ENCODE results near the gene DHH. TPM values are rescaled to one million over a fixed set of nuclear protein-coding genes. Genes with fewer than 3 reads are reported as not detected.

Gene DHH
- total and polyA plus RNA-seq, 10 of the 15 experiments (the other 5 are each of a cell fraction or from before 2014, with no cell fraction given), result 0.01 TPM; not detected in 9

GRCh38 chr12:49100380-49100779, 5.8 kb upstream of the DHH start:
- Histone ChIP-seq H3K4me1 (ENCODE audit: control insufficient read depth, insufficient read depth, low read length) (peaks cover 2% of the 10 kb centered on the region), H3K27me3 (replicated peaks in 1 of 2; ENCODE audit: control insufficient read depth in 2 of 2, insufficient read depth in 2 of 2, low read length in 1 of 2) (no peaks in the 10 kb centered on the region), H3K9ac (ENCODE audit: control insufficient read depth, insufficient read depth, low read length) (no peak overlapping the region), H3K4me2 (ENCODE audit: control insufficient read depth, insufficient read depth) (no peak overlapping the region), H3K9me3 (replicated peaks; ENCODE audit: control insufficient read depth, insufficient read depth, low read length) (no peaks in the 10 kb centered on the region), H3K79me2 (ENCODE audit: control insufficient read depth, insufficient read depth, low read length) (no peaks in the 10 kb centered on the region), H3K27ac (ENCODE audit: control insufficient read depth, insufficient read depth) (no peak overlapping the region), H3K36me3 (ENCODE audit: control insufficient read depth in 2 of 2, insufficient read depth in 2 of 2, low read length in 1 of 2) (peaks cover 7 to 14% of the 10 kb centered on the region in 2 experiments), H3K4me3 (no peak overlapping the region), H4K20me1 (ENCODE audit: control insufficient read depth, insufficient read depth) (no peaks in the 10 kb centered on the region), H2AFZ (ENCODE audit: control insufficient read depth, low read depth, low read length) (no peak overlapping the region)
- intact Hi-C loops (cut with micrococcal nuclease; ENCODE audit: unreplicated experiment) (no loop called here), in situ Hi-C loops (cut with MboI) (no loop called here)
- WGBS (ENCODE audit: insufficient coverage, insufficient replicate concordance, low lambda C conversion rate, missing lambda C conversion rate), result 79% methylated on average over 6 of the region's 6 CpGs
- POLR2A ChIA-PET, result interaction anchor here (0.8 to 2.0 kb wide), 3 partner anchors 11 to 101 kb away, joined by 3 to 7 read pairs (median 4); partner anchors contain the start of genes DDN and LMBR1L
- SMC1A ChIA-PET (ENCODE audit: uncharacterized antibody, unreplicated experiment), result interaction anchor here (1.0 to 3.8 kb wide), 7 partner anchors 10 to 135 kb away, joined by 3 to 20 read pairs (median 5); partner anchors contain the start of genes LMBR1L and RHEBL1
- BruUV-seq (replicated peaks), result no TSS peak
- TF ChIP-seq RCOR1 (conservative IDR thresholded peaks at IDR 0.05; ENCODE audit: low read depth, low read length), result no peak
- no peak for TF ChIP-seq ZBED1 (IDR thresholded peaks at IDR 0.05; ENCODE audit: borderline replicate concordance)
- no peak for TF ChIP-seq SIX5 (IDR thresholded peaks at IDR 0.05; ENCODE audit: low read depth, low read length, severe bottlenecking)
- TF ChIP-seq MEF2A (IDR thresholded peaks at IDR 0.05; ENCODE audit: insufficient read depth, low read depth, low read length), result no peak
- no peak for TF ChIP-seq ZZZ3 (IDR thresholded peaks at IDR 0.05; ENCODE audit: control insufficient read depth, insufficient read length, low read depth)
- no peak for TF ChIP-seq CHD1 (IDR thresholded peaks at IDR 0.05; ENCODE audit: low read depth, low read length)
- no peak for TF ChIP-seq FOS (IDR thresholded peaks at IDR 0.05; ENCODE audit: borderline replicate concordance, extremely low read depth, insufficient read length)
- TF ChIP-seq NFIC (IDR thresholded peaks at IDR 0.05; ENCODE audit: low read depth, low read length), result no peak
- no peak for TF ChIP-seq POLR2AphosphoS5 (IDR thresholded peaks at IDR 0.05; ENCODE audit: low read length)
- TF ChIP-seq SMC3 (IDR thresholded peaks at IDR 0.05; ENCODE audit: borderline replicate concordance, low read length), result no peak
- no peak for TF ChIP-seq HDGF (IDR thresholded peaks at IDR 0.05)
- no peak for TF ChIP-seq POLR2AphosphoS2 (IDR thresholded peaks at IDR 0.05; ENCODE audit: low read depth, low read length)
- no peak for TF ChIP-seq GABPA (IDR thresholded peaks at IDR 0.05; ENCODE audit: low read depth)
- TF ChIP-seq ATF7 (IDR thresholded peaks at IDR 0.05; ENCODE audit: low read depth), result no peak
- TF ChIP-seq ZNF622 (IDR thresholded peaks at IDR 0.05), result no peak
- TF ChIP-seq IRF5 (IDR thresholded peaks at IDR 0.05; ENCODE audit: borderline replicate concordance), result no peak
- TF ChIP-seq BHLHE40 (IDR thresholded peaks at IDR 0.05; ENCODE audit: borderline replicate concordance in 1 of 2, low read depth in 2 of 2, low read length in 1 of 2), result no peak
- FAIRE-seq (no peak), ATAC-seq (no peak), DNase-seq (ENCODE audit: low read depth, low spot score) (no peak)
- CTCF ChIA-PET, result interaction anchor here (0.9 to 12.2 kb wide), 11 partner anchors 8 to 176 kb away, joined by 3 to 244 read pairs (median 11); partner anchors contain the start of genes LMBR1L, RHEBL1 and TUBA1B
- RAD21 ChIA-PET (ENCODE audit: unreplicated experiment), result interaction anchor here (0.6 to 5.3 kb wide), 6 partner anchors 13 to 135 kb away, joined by 3 to 31 read pairs (median 6); partner anchors contain the start of gene RHEBL1
